Activated T-cell treated with anti-CD3 and anti-CD28 coated beads, Interleukin-2, amount 50 U/mL, for 1 hour (primary cell): ENCODE results near the gene SUSD5.
"Not testable (repeated sequence)": the region's sequence is repeated elsewhere in the genome, so short reads cannot be mapped to it uniquely, and the experiment has no call there.

Experiments used
- DNase-seq: peaks from one replicate; pipeline ENCODE4 v3.0.0-alpha.2; 2020

SUSD5 gene

GRCh38 chr3:33187368-33187634 lies 31.3 kb downstream of the SUSD5 start:
- no peak for DNase-seq

- no peak for DNase-seq
These were observed 31.9 kb downstream of the SUSD5 start for GRCh38 chr3:33186524-33187367.

- DNase-seq: no peak
These were observed 33.7 kb downstream of the SUSD5 start for GRCh38 chr3:33184863-33185262.

GRCh38 chr3:33181641-33182040 lies 37.0 kb downstream of the SUSD5 start:
- DNase-seq: not testable (repeated sequence)

GRCh38 chr3:33181229-33181628 lies 37.4 kb downstream of the SUSD5 start:
- DNase-seq: no peak

GRCh38 chr3:33179132-33179531 lies 39.5 kb downstream of the SUSD5 start:
- no peak for DNase-seq

- no peak for DNase-seq
These were observed 43.7 kb downstream of the SUSD5 start for GRCh38 chr3:33174711-33175414.

GRCh38 chr3:33174095-33174494 lies 44.5 kb downstream of the SUSD5 start:
- no peak for DNase-seq

GRCh38 chr3:33173672-33174071 lies 44.9 kb downstream of the SUSD5 start:
- no peak for DNase-seq

- DNase-seq: no peak
These were observed 45.5 kb downstream of the SUSD5 start for GRCh38 chr3:33173103-33173502.

GRCh38 chr3:33171580-33171979 lies 47.0 kb downstream of the SUSD5 start:
- DNase-seq: no peak

- DNase-seq: no peak
These were observed 48.1 kb downstream of the SUSD5 start for GRCh38 chr3:33170531-33170930.

- no peak for DNase-seq
These were observed 50.8 kb downstream of the SUSD5 start for GRCh38 chr3:33167716-33168336.

- no peak for DNase-seq
These were observed 51.3 kb downstream of the SUSD5 start for GRCh38 chr3:33167284-33167683.

- no peak for DNase-seq
These were observed 52.5 kb downstream of the SUSD5 start for GRCh38 chr3:33166095-33166494.

GRCh38 chr3:33165372-33165771 lies 53.2 kb downstream of the SUSD5 start:
- no peak for DNase-seq

- DNase-seq: not testable (repeated sequence)
These were observed 56.0 kb downstream of the SUSD5 start for GRCh38 chr3:33162621-33163020.

GRCh38 chr3:33159981-33160380 lies 58.6 kb downstream of the SUSD5 start:
- DNase-seq: no peak

GRCh38 chr3:33159234-33159633 lies 59.4 kb downstream of the SUSD5 start:
- DNase-seq: no peak

- DNase-seq: no peak
These were observed 63.3 kb downstream of the SUSD5 start for GRCh38 chr3:33155301-33155700.

- no peak for DNase-seq
These were observed 64.8 kb downstream of the SUSD5 start for GRCh38 chr3:33153782-33154181.

- no peak for DNase-seq
These were observed 65.9 kb downstream of the SUSD5 start for GRCh38 chr3:33152363-33153360.

- DNase-seq: no peak
These were observed 69.3 kb downstream of the SUSD5 start for GRCh38 chr3:33149342-33149741.
